ENCODE data around the gene ACTRT2. TPM values are rescaled to one million over a fixed set of nuclear protein-coding genes. Genes with fewer than 3 reads are reported as not detected.

Gene ACTRT2
- total and polyA plus RNA-seq, 2 donors (not counting 3 experiments of a cell fraction or from before 2014, with no cell fraction given) = not detected

DNA sequence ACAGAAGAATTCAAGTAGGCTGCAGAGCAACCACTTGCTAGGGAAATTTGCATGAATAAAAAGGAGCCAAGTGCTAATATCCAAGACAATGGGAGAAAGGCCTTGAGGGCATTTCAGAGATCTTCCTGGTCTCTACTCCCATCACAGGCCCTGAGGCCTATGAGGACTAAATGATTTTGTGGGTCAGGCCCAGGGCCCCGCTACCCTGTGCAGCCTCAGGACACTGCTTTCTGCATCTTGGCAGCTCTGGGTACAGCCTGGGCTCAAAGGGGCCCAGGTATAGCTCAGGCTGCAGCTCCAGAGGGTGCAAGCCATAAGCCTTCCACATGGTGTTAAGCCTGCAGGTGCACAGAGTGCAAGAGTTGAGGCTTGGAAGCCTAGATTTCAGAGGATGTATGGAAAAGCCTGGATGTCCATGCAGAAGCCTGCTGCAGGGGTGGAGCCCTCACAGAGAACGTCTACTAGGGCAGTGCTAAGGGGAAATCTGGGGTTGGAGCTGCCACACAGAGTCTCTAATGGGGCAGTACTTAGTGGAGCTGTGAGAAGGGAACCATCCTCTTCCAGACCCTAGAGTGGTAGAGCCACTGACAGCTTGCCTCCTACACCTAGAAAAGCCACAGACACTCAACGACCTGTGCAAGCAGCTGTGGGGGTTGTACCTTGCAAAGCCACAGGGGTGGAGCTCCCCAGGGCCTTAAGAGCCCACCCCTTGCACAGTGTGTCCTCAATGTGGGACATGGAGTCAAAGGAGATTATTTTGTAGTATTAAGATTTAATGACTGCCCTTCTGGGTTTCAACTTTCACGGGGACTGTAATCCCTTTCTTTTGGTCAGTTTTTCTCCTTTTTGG, 13.7 kb upstream of the ACTRT2 start:
- no TSS peak for BruUV-seq (replicated peaks)
- Histone ChIP-seq H3K79me2 (ENCODE audit: control insufficient read depth, insufficient read depth, low read length) (no peaks in the 10 kb centered on the region), H3K36me3 (ENCODE audit: control insufficient read depth in 2 of 2, extremely low read depth in 1 of 2, insufficient read depth in 2 of 2, low read length in 2 of 2) (no peaks in the 10 kb centered on the region), H3K9me1 (replicated peaks; ENCODE audit: control insufficient read depth, extremely low read depth, insufficient read depth, low read length) (no peaks in the 10 kb centered on the region), H3K27me3 (ENCODE audit: control insufficient read depth in 2 of 2, insufficient read depth in 2 of 2, low read length in 2 of 2) (no peaks in the 10 kb centered on the region), H3K4me2 (ENCODE audit: insufficient read depth, low read length) (no peak overlapping the region), H4K20me1 (replicated peaks; ENCODE audit: control insufficient read depth, extremely low read depth, insufficient read depth, low read length) (no peaks in the 10 kb centered on the region), H2AFZ (ENCODE audit: low read depth, low read length) (no peak overlapping the region), H3K4me3 (replicated peaks in 1 of 3; ENCODE audit: insufficient read depth in 1 of 3, low read depth in 1 of 3, low read length in 3 of 3) (no peak overlapping the region), H3K27ac (ENCODE audit: insufficient read depth, low read depth, low read length) (no peak overlapping the region), H3K4me1 (ENCODE audit: control insufficient read depth, extremely low read depth, insufficient read depth, low read length) (no peaks in the 10 kb centered on the region), H3K9ac (replicated peaks; ENCODE audit: extremely low read depth, insufficient read depth, low read length) (no peak overlapping the region), H3K9me3 (replicated peaks; ENCODE audit: control insufficient read depth, insufficient read depth, low read length) (peaks cover 2% of the 10 kb centered on the region)
- FAIRE-seq (no peak), DNase-seq (ENCODE audit: low read depth, low spot score) (no peak)
- TF ChIP-seq POLR2AphosphoS5 (IDR thresholded peaks at IDR 0.05; ENCODE audit: insufficient read depth, low read depth, low read length) = no peak
- no peak for TF ChIP-seq EZH2 (IDR thresholded peaks at IDR 0.05; ENCODE audit: borderline replicate concordance, low read depth, low read length, severe bottlenecking)
- no peak for TF ChIP-seq JUN (IDR thresholded peaks at IDR 0.05; ENCODE audit: borderline replicate concordance, insufficient read depth, insufficient read length, low read depth)
- TF ChIP-seq, protein P1, sequence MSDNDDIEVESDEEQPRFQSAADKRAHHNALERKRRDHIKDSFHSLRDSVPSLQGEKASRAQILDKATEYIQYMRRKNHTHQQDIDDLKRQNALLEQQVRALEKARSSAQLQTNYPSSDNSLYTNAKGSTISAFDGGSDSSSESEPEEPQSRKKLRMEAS (IDR thresholded peaks at IDR 0.05; ENCODE audit: insufficient read depth, insufficient read length) = no peak
- TF ChIP-seq FOS (IDR thresholded peaks at IDR 0.05; ENCODE audit: borderline replicate concordance, insufficient read depth, low read length) = no peak
- TF ChIP-seq MYC (IDR thresholded peaks at IDR 0.05; ENCODE audit: low read depth, low read length) = no peak
- no peak for TF ChIP-seq POLR2A (IDR thresholded peaks at IDR 0.05; ENCODE audit: low read depth, low read length)
- TF ChIP-seq, protein P2, sequence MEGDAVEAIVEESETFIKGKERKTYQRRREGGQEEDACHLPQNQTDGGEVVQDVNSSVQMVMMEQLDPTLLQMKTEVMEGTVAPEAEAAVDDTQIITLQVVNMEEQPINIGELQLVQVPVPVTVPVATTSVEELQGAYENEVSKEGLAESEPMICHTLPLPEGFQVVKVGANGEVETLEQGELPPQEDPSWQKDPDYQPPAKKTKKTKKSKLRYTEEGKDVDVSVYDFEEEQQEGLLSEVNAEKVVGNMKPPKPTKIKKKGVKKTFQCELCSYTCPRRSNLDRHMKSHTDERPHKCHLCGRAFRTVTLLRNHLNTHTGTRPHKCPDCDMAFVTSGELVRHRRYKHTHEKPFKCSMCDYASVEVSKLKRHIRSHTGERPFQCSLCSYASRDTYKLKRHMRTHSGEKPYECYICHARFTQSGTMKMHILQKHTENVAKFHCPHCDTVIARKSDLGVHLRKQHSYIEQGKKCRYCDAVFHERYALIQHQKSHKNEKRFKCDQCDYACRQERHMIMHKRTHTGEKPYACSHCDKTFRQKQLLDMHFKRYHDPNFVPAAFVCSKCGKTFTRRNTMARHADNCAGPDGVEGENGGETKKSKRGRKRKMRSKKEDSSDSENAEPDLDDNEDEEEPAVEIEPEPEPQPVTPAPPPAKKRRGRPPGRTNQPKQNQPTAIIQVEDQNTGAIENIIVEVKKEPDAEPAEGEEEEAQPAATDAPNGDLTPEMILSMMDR (IDR thresholded peaks at IDR 0.05; ENCODE audit: extremely low read depth in 1 of 2, insufficient read depth in 1 of 2, low read depth in 1 of 2, low read length in 2 of 2) = no peak
- TF ChIP-seq GATA2 (IDR thresholded peaks at IDR 0.05; ENCODE audit: insufficient read depth, insufficient read length, low read depth, low read length) = no peak
- POLR2A ChIA-PET = no interaction called here
- CTCF ChIA-PET = no interaction called here
- intact Hi-C loops (cut with micrococcal nuclease) = no loop called here
- dilution Hi-C loops (cut with MboI; ENCODE audit: extremely low pct_ligation_motif_present, low sequenced_read_pairs) = no loop called here

Measured in endothelial cell of umbilical vein (primary cell).